Trophoblast cell (in vitro differentiated cells and primary cell): ENCODE data around the gene SESN1.

Source experiments
- DNase-seq, 2 donors: peaks; one replicate each; pipeline ENCODE4 v3.0.0-alpha.2; 2016
- H2AFZ ChIP-seq: 2 replicates; pipeline ENCODE4 v1.6.1; 2013; ENCODE audit warnings: low read length, moderate library complexity, mild to moderate bottlenecking; ENCODE audit not compliant: insufficient read depth, poor library complexity
- H2AK5ac ChIP-seq: 2 replicates; pipeline ENCODE4 v1.6.1; 2013; ENCODE audit warnings: mild to moderate bottlenecking, low read length
- H2BK120ac ChIP-seq: 2 replicates; pipeline ENCODE4 v1.6.1; 2013; ENCODE audit warnings: low read length, mild to moderate bottlenecking, moderate library complexity; ENCODE audit not compliant: insufficient read depth, poor library complexity
- H2BK12ac ChIP-seq: 2 replicates; pipeline ENCODE4 v1.6.1; 2013; ENCODE audit warnings: mild to moderate bottlenecking, low read length, moderate library complexity
- H2BK5ac ChIP-seq: 2 replicates; pipeline ENCODE4 v1.6.1; 2013; ENCODE audit warnings: low read length, low read depth, moderate library complexity, mild to moderate bottlenecking; ENCODE audit not compliant: poor library complexity
- H3K14ac ChIP-seq: 2 replicates; pipeline ENCODE4 v1.6.1; 2013; ENCODE audit warnings: mild to moderate bottlenecking, low read length
- H3K18ac ChIP-seq: 2 replicates; pipeline ENCODE4 v1.6.1; 2013; ENCODE audit warnings: mild to moderate bottlenecking, low read length
- H3K23ac ChIP-seq: 2 replicates; pipeline ENCODE4 v1.6.1; 2013; ENCODE audit warnings: low read length
- H3K27ac ChIP-seq: 2 replicates; pipeline ENCODE4 v1.5.1; 2013; ENCODE audit warnings: low read depth, mild to moderate bottlenecking, inconsistent platforms, low read length, moderate library complexity
- H3K27me3 ChIP-seq: 2 replicates; pipeline ENCODE4 v1.6.1; 2013; ENCODE audit warnings: inconsistent platforms, mild to moderate bottlenecking, low read length, moderate library complexity; ENCODE audit not compliant: insufficient read depth
- H3K36me3 ChIP-seq, 2 experiments: 1 replicate in 1 of 2; 2 replicates in 1 of 2; pipeline ENCODE4 v1.6.1; 2013; ENCODE audit warnings: low read length in 2 of 2, mild to moderate bottlenecking in 2 of 2, moderate library complexity in 1 of 2; ENCODE audit not compliant: insufficient read depth in 2 of 2, control insufficient read depth in 1 of 2
- H3K4ac ChIP-seq: 2 replicates; pipeline ENCODE4 v1.6.1; 2013; ENCODE audit warnings: low read depth, mild to moderate bottlenecking, low read length, moderate library complexity
- H3K4me1 ChIP-seq, 2 experiments: 1 replicate in 1 of 2; 2 replicates in 1 of 2; pipeline ENCODE4 v1.6.1; 2013; ENCODE audit warnings: low read length in 2 of 2, mild to moderate bottlenecking in 2 of 2, moderate library complexity in 1 of 2; ENCODE audit not compliant: insufficient read depth in 2 of 2, control insufficient read depth in 1 of 2
- H3K4me2 ChIP-seq: 2 replicates; pipeline ENCODE4 v1.6.1; 2013; ENCODE audit warnings: inconsistent platforms, mild to moderate bottlenecking, low read length, moderate library complexity
- H3K4me3 ChIP-seq: 2 replicates; pipeline ENCODE4 v1.5.1; 2013; ENCODE audit warnings: mild to moderate bottlenecking, low read depth, low read length, inconsistent platforms
- H3K79me1 ChIP-seq: one replicate; pipeline ENCODE4 v1.6.1; 2013; ENCODE audit warnings: low read length
- H3K79me2 ChIP-seq: 2 replicates; pipeline ENCODE4 v1.6.1; 2013; ENCODE audit warnings: low read length, mild to moderate bottlenecking; ENCODE audit not compliant: control insufficient read depth, insufficient read depth, poor library complexity
- H3K9ac ChIP-seq: 2 replicates; pipeline ENCODE4 v1.6.1; 2013; ENCODE audit warnings: mild to moderate bottlenecking, low read length
- H3K9me3 ChIP-seq: 2 replicates; pipeline ENCODE4 v1.6.1; 2013; ENCODE audit warnings: low read depth, mild to moderate bottlenecking, control low read depth, inconsistent platforms, low read length; ENCODE audit not compliant: insufficient read depth
- H4K12ac ChIP-seq: 2 replicates; pipeline ENCODE4 v1.6.1; 2013; ENCODE audit warnings: low read depth, mild to moderate bottlenecking, low read length, moderate library complexity
- H4K8ac ChIP-seq: 2 replicates; pipeline ENCODE4 v1.6.1; 2013; ENCODE audit warnings: low read depth, mild to moderate bottlenecking, low read length, moderate library complexity
- H4K91ac ChIP-seq: one replicate; pipeline ENCODE4 v1.6.1; 2013; ENCODE audit warnings: low read depth, mild to moderate bottlenecking, low read length, moderate library complexity
- WGBS: extraction: QIAGEN DNeasy Blood & Tissue Kit; methylation state at CpG from one replicate; pipeline ENCODE4 v1.1.7; 2013; ENCODE audit warnings: missing lambda C conversion rate; ENCODE audit not compliant: insufficient read length, insufficient coverage; ENCODE audit errors: extremely low coverage; 5-methylcytosine and 5-hydroxymethylcytosine counted together

The SESN1 gene

GRCh38 chr6:109097661-109098060, 3.0 kb upstream of the SESN1 start:
- no peaks in the 10 kb centered on the region for H3K27me3 ChIP-seq
- H4K91ac ChIP-seq = no peak overlapping the region
- no peak overlapping the region for H4K8ac ChIP-seq
- DNase-seq = no peak
- H3K36me3 ChIP-seq = no peaks in the 10 kb centered on the region
- no peak overlapping the region for H2BK12ac ChIP-seq
- no peak overlapping the region for H3K4ac ChIP-seq
- H3K4me2 ChIP-seq = no peak overlapping the region
- peaks cover 0 to 2% of the 10 kb centered on the region in 2 experiments for H3K4me1 ChIP-seq
- no peak overlapping the region for H4K12ac ChIP-seq
- H3K9ac ChIP-seq = no peak overlapping the region
- no peak overlapping the region for H2AK5ac ChIP-seq
- no peak overlapping the region for H2AFZ ChIP-seq
- no peak overlapping the region for H3K27ac ChIP-seq
- H2BK120ac ChIP-seq = no peak overlapping the region
- WGBS = no CpG with 5 or more reads among the region's 1 CpG
- no peak overlapping the region for H3K14ac ChIP-seq
- H2BK5ac ChIP-seq = no peak overlapping the region
- no peak overlapping the region for H3K23ac ChIP-seq
- H3K79me2 ChIP-seq = peaks cover 4% of the 10 kb centered on the region
- H3K9me3 ChIP-seq = no peaks in the 10 kb centered on the region
- no peak overlapping the region for H3K18ac ChIP-seq
- H3K79me1 ChIP-seq = peaks cover 8% of the 10 kb centered on the region
- H3K4me3 ChIP-seq = no peak overlapping the region

- H3K79me2 ChIP-seq = peaks cover 4% of the 10 kb centered on the region
- no peak overlapping the region for H4K91ac ChIP-seq
- no peak overlapping the region for H3K4me3 ChIP-seq
- peaks cover 0 to 2% of the 10 kb centered on the region in 2 experiments for H3K4me1 ChIP-seq
- no peak overlapping the region for H2BK12ac ChIP-seq
- H3K4ac ChIP-seq = no peak overlapping the region
- H2BK5ac ChIP-seq = no peak overlapping the region
- H2AK5ac ChIP-seq = no peak overlapping the region
- no peak overlapping the region for H4K12ac ChIP-seq
- H3K14ac ChIP-seq = no peak overlapping the region
- no peak overlapping the region for H3K9ac ChIP-seq
- H3K79me1 ChIP-seq = peaks cover 8% of the 10 kb centered on the region
- H2AFZ ChIP-seq = no peak overlapping the region
- H2BK120ac ChIP-seq = no peak overlapping the region
- peak overlapping the region; percentile 21 for H3K18ac ChIP-seq
- WGBS = no CpG with 5 or more reads among the region's 6 CpGs
- no peak for DNase-seq
- H3K9me3 ChIP-seq = no peaks in the 10 kb centered on the region
- no peaks in the 10 kb centered on the region for H3K27me3 ChIP-seq
- peak overlapping the region; percentile 40 for H3K4me2 ChIP-seq
- no peak overlapping the region for H3K23ac ChIP-seq
- no peak overlapping the region for H3K27ac ChIP-seq
- H3K36me3 ChIP-seq = no peaks in the 10 kb centered on the region
- H4K8ac ChIP-seq = no peak overlapping the region
Measured at GRCh38 chr6:109096208-109096607, 1.6 kb upstream of the SESN1 start.

GRCh38 chr6:109095835-109096084, 1.1 kb upstream of the SESN1 start:
- Histone ChIP-seq H2BK120ac (no peak overlapping the region), H3K9me3 (no peaks in the 10 kb centered on the region), H2BK5ac (no peak overlapping the region), H3K27me3 (no peaks in the 10 kb centered on the region), H3K9ac (peak overlapping the region; percentile 77), H3K79me2 (peaks cover 4% of the 10 kb centered on the region), H4K91ac (peak overlapping the region; percentile 29), H3K4ac (peak overlapping the region; percentile 5), H4K8ac (peak overlapping the region; percentile 55), H2AK5ac (no peak overlapping the region), H3K4me1 (peaks cover 0 to 2% of the 10 kb centered on the region in 2 experiments), H3K14ac (peak overlapping the region; percentile 25), H3K4me3 (peak overlapping the region; percentile 75), H3K18ac (peak overlapping the region; percentile 39), H3K36me3 (no peaks in the 10 kb centered on the region), H3K23ac (no peak overlapping the region), H2BK12ac (no peak overlapping the region), H2AFZ (peak overlapping the region; percentile 97), H4K12ac (no peak overlapping the region), H3K27ac (peak overlapping the region; percentile 29), H3K79me1 (peaks cover 8% of the 10 kb centered on the region), H3K4me2 (peak overlapping the region; percentile 76)
- no peak for DNase-seq
- no CpG with 5 or more reads among the region's 8 CpGs for WGBS

- Histone ChIP-seq H3K4me1 (peaks cover 0 to 2% of the 10 kb centered on the region in 2 experiments), H2AK5ac (no peak within 1 kb of the TSS), H3K23ac (no peak within 1 kb of the TSS), H3K36me3 (no peaks in the 10 kb centered on the region), H3K79me1 (peaks cover 8% of the 10 kb centered on the region), H2BK12ac (no peak within 1 kb of the TSS), H3K9ac (peak within 1 kb of the TSS; percentile 88), H2BK120ac (peak within 1 kb of the TSS; percentile 78), H4K12ac (peak within 1 kb of the TSS; percentile 45), H2AFZ (peak within 1 kb of the TSS; percentile 97), H3K27ac (peak within 1 kb of the TSS; percentile 97), H3K9me3 (no peaks in the 10 kb centered on the region), H3K4ac (peak within 1 kb of the TSS; percentile 30), H3K79me2 (peaks cover 4% of the 10 kb centered on the region), H3K18ac (peak within 1 kb of the TSS; percentile 68), H2BK5ac (peak within 1 kb of the TSS; percentile 79), H4K8ac (peak within 1 kb of the TSS; percentile 86), H4K91ac (peak within 1 kb of the TSS; percentile 88), H3K4me3 (peak within 1 kb of the TSS; percentile 83), H3K27me3 (no peaks in the 10 kb centered on the region), H3K14ac (peak within 1 kb of the TSS; percentile 80), H3K4me2 (peak within 1 kb of the TSS; percentile 82)
- DNase-seq = peak; percentile 99 to 100
- no CpG with 5 or more reads among the region's 49 CpGs for WGBS
Measured at GRCh38 chr6:109095036-109095834, 589 bp upstream of the SESN1 start, which contains the start of gene CEP57L1. CEP57L1 (plus strand) TSS chr6:109095507; CDS start chr6:109145222, 49,715 bp downstream.
